22Rv1 (cell line): ENCODE data around the gene PAFAH1B1.

ENCODE experiments used
- ZFX ChIP-seq: fragments of 450-650 bp; IDR thresholded peaks from 2 replicates; pipeline ENCODE4 v1.6.1; 2017; ENCODE audit warnings: antibody characterized with exemption, borderline replicate concordance
- TF ChIP-seq, protein P1 (sequence below): fragments of 450-650 bp; IDR thresholded peaks from 2 replicates; pipeline ENCODE4 v1.5.1; 2017; ENCODE audit warnings: mild to moderate bottlenecking

DNA sequence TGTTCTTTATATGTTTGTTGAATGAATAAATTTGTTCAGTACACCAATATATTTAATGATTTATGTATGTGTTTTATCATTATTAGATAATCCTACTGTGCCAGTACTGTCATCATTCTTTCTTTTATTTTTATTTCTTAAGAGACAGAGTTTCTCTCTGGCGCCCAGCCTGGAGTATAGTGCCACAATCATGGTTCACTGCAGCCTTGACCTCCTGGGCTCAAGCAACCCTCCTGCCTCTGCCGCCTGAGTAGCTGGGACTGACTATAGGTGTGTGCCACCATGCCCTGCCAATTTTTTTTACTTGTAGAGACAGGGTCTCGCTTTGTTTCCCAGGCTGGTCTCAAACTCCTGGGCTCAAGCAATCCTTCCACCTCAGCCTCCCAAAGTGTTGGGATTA lies 41.8 kb downstream of the PAFAH1B1 start:
- TF ChIP-seq, protein P1, sequence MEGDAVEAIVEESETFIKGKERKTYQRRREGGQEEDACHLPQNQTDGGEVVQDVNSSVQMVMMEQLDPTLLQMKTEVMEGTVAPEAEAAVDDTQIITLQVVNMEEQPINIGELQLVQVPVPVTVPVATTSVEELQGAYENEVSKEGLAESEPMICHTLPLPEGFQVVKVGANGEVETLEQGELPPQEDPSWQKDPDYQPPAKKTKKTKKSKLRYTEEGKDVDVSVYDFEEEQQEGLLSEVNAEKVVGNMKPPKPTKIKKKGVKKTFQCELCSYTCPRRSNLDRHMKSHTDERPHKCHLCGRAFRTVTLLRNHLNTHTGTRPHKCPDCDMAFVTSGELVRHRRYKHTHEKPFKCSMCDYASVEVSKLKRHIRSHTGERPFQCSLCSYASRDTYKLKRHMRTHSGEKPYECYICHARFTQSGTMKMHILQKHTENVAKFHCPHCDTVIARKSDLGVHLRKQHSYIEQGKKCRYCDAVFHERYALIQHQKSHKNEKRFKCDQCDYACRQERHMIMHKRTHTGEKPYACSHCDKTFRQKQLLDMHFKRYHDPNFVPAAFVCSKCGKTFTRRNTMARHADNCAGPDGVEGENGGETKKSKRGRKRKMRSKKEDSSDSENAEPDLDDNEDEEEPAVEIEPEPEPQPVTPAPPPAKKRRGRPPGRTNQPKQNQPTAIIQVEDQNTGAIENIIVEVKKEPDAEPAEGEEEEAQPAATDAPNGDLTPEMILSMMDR, result no peak
- TF ChIP-seq ZFX, result no peak
